HG03457 (cell line): ENCODE data around the gene BAIAP2L1.

Source experiments
- ATAC-seq: cut with Tn5 transposase; IDR thresholded peaks from one replicate; pipeline ENCODE4 v1.9.1; 2021; ENCODE audit warnings: moderate number of reproducible peaks; ENCODE audit not compliant: unreplicated experiment

Gene BAIAP2L1

DNA sequence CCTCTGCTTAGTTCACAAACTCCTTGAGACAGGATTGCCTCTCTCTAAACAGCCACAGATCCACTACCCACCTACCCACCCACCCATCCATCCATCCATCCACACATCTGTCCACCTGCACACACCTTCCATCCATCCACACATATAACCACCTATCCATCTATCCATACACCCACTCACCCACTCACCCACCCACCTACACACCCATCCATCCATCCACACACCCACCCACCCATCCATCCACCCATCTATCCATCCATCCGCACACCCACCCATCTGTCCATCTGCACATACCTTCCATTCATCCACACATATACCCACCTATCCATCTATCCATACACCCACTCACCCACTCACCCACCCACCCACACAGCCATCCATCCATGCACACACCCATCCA lies 158.5 kb downstream of the BAIAP2L1 start:
- no peak for ATAC-seq

DNA sequence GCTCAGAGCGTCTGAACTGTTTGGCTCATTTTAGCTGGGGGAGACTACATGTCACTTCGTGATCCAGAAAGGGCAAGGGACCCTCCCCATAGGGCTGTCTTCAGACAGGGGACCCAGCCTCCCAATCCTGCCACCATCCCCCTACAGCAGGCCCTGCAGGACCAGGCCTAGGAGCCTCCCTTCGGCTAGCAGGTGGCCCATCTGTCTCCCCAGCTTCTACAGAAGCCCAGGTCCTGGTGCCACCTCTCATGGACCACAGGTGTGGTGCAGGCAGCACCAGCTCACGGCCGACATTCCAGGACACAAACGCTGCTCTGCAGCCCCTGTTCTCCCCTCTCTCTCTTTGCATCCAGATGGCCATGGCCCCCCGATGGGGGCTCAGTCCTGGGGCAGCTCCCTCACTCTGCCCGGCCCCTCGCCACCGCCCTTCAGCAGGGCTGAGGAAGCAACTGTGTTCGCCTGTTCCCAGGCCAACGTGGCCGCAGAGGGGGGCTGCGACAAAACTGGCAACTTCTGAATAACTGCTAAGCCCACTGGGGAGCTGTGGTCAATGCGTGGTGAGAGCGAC lies 159.1 kb downstream of the BAIAP2L1 start:
- ATAC-seq, result no peak
